Measurements from ENCODE around the gene RABGAP1L.

- TF ChIP-seq CTCF (IDR thresholded peaks at IDR 0.05) (no peak), POLR2A (IDR thresholded peaks at IDR 0.05) (no peak)
Measured at GRCh38 chr1:174577681-174578080, 418.4 kb downstream of the RABGAP1L start.

All from Peyer's patch (tissue), 4 donors.